HG03469 (cell line): ENCODE results near the gene GFPT1.
"Not testable (repeated sequence)": the region's sequence is repeated elsewhere in the genome, so short reads cannot be mapped to it uniquely, and the experiment has no call there.

Experiments
- ATAC-seq: cut with Tn5 transposase; IDR thresholded peaks from one replicate; pipeline ENCODE4 v1.9.1; 2021; ENCODE audit warnings: mild to moderate bottlenecking, moderate library complexity, moderate number of reproducible peaks; ENCODE audit not compliant: unreplicated experiment

GFPT1 gene

GRCh38 chr2:69386789-69387734, at the start of gene GFPT1:
TSS of gene GFPT1 (minus strand) at chr2:69387227. CDS start at chr2:69387071, 156 bp downstream.
- peak; percentile 73 for ATAC-seq

DNA sequence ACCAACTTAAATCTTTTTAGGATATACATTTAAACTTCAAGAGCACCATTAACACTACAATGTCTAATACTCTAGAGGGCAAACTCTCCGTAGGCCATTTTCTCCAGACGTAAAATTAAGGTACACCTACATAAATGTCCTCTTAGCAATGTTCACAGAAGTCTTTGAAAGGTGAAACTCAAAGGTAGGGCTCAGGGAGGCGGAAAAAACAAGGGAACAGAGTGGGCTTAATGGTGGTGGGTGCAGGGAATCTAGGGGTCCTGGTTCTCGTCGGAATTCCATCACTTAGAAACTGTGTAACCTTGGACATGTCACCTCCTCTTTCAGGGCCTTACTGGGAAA, 49.5 kb upstream of the GFPT1 start:
- no peak for ATAC-seq

DNA sequence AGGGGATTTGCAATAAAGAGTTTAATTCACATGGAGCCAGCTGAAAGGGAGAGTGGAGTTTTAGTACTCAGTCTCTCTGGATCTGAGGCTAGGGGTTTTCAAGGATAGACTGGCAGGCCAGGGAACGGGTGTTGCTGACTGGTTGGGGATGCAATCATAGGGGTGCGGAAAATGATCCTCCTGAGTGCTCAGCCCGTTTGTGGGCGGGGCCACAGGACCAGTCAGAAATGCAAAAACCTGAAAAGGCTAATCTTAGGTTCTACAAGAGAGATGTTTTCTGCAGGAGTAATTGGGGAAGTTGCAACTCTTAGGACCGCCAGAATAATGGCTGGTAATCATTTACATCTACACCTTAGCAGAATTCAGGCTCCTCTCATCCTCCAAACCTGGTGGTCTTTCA, 47.7 kb upstream of the GFPT1 start:
- ATAC-seq: no peak

DNA sequence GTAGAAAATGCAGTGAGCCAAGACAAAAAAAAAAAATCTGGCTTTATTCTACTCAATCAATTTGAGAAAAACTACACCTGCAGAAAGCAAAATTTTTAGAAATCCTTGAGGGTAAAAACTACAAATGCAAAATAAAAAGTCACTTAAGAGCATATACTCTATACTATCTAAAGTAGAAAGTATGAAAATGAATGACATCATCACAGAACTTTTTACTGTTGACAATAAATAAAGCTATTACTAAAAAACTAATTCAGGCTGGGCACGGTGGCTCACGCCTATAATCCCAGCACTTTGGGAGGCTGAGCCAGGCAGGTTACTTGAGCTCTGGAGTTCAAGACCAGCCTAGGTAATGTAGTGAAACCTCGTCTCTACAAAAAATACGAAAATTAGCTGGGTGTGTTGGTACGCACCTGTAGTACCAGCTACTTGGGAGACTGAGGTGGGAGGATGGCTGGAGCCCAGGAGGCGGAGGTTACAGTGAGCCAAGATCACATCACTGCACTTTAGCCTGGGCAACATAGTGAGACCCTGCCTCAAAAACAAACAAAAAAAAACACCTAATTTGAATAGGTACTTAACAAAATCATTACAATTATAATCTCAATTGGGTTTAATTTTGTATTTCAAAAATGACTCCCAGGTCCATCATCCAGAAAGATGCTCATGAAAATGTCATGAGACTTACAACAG, 42.6 kb upstream of the GFPT1 start:
- ATAC-seq: no peak

GRCh38 chr2:69428981-69429380, 42.0 kb upstream of the GFPT1 start:
- no peak for ATAC-seq

- no peak for ATAC-seq
Measured at GRCh38 chr2:69424419-69424818, 37.4 kb upstream of the GFPT1 start.

GRCh38 chr2:69422198-69422597, 35.2 kb upstream of the GFPT1 start:
- ATAC-seq: no peak

GRCh38 chr2:69419111-69419510, 32.1 kb upstream of the GFPT1 start:
- ATAC-seq: not testable (repeated sequence)

- no peak for ATAC-seq
Measured at GRCh38 chr2:69416147-69416546, 29.1 kb upstream of the GFPT1 start.

GRCh38 chr2:69411120-69411519, 24.1 kb upstream of the GFPT1 start:
- ATAC-seq: no peak

- no peak for ATAC-seq
Measured at GRCh38 chr2:69405306-69405705, 18.3 kb upstream of the GFPT1 start.

DNA sequence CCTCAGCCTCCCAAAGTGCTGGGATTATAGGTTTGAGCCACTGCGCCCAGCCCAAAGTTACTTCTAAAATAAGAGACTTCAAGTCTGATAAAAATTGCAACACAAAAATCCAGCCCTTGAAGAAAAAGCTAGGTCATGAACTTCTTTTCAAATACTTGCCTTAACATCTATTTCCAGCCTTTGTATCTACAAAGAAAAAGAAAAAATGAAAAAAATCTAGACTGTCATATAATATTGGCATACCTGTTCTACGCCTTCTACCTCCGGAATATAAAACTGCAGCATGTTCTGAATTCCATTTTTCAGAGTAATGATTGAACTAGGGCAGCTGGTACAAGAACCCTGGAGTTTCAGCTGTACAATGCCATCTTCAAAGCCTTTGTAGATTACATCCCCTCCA, 13.1 kb upstream of the GFPT1 start:
- no peak for ATAC-seq

DNA sequence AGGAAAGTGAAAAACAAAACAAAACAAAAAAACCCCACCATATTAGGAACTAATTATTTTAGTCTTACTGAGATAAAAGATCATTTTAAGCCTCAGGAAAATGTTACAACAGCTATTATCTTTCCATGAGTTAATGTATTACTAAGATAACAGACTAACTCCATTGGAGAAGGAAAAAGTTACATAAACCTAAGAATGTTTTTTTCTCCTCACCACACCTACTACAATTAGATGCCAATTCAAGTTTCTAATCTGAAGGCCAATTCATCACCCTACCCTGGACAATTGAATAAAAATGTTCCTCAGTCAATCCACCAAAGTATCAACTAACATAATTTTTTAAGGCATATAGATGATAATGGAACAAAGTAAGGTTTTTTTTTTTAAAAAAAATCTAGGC, 10.2 kb upstream of the GFPT1 start:
- no peak for ATAC-seq

- ATAC-seq: no peak
Measured at GRCh38 chr2:69395866-69396265, 8.8 kb upstream of the GFPT1 start.

- ATAC-seq: no peak
Measured at GRCh38 chr2:69393963-69394362, 6.9 kb upstream of the GFPT1 start.

- ATAC-seq: no peak
Measured at GRCh38 chr2:69390471-69390870, 3.4 kb upstream of the GFPT1 start.

DNA sequence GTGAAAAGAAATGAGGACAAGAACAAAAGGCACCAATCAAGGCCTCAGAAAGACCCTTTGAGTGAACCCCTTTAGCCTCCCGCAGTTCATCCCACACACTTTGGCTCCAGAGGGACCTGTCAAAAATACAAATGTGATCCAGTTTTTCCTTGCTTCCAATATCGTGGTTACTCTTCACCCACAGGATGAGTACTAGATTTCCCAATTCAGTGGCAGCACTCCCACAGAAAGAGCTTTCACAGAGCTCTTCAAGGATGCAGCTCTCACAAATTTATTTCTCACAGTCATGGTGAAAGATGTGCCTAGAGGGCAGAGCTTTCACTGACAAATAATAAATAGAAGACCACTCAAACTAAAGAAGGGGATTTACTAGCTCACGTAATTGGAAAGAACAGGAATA, 3.0 kb upstream of the GFPT1 start:
- ATAC-seq: no peak

DNA sequence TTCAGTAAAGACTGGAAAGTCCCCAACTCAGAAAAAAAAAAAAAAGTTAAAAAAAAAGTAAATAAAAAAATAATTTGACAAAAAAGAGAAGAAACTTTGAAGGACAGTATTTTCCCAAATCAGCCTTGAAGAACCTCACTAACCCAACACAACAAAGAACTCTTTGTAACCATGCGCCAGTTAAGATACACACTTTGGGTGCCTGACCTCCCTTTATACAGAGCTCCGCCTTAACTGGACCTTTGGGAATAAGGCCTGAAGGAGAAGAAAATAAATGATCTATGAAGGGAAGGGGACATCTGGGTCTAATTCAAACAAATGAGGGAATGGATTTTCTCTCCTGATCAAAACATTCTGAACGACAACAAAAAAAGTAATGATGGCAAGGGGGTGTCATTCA, 2.2 kb upstream of the GFPT1 start:
- no peak for ATAC-seq

- ATAC-seq: no peak
Measured at GRCh38 chr2:69387770-69388481, 899 bp upstream of the GFPT1 start.

- ATAC-seq: no peak
Measured at GRCh38 chr2:69386360-69386759, 667 bp downstream of the GFPT1 start.

DNA sequence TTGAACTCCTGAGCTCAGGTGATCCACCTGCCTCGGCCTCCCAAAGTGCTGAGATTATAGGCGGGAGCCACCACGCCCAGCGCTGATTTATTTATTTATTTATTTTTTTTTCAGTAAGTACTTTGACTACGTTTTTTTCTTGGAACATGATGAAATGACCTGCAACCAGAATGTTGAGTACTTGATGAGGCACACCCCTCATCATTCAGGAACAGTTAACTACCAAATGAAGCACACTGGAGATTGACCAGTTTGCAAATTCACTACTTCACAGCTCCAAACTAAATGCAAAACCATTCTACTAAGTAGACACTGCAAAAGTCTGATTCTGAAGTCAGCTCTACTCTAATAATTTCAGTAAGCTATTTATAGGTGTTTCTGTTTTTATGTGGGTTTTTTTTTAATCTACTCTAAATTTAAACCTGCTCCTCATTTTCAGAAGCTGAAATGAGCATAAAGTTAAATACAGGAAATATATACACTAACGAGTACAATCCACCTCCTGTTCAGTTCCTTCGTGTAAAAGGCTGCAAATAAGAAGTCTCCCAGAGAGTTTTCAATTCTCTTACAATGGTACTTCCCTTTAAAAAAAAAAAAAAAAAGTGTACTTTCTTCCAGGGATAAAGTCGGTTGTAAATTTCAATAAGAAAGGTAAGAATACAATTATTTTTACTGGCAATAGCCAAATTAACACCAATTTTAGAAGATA, 1.4 kb downstream of the GFPT1 start:
- no peak for ATAC-seq
